AG10803 (cell line): ENCODE results near the gene GAB2.

ENCODE experiments used
- DNase-seq: peaks from one replicate; pipeline ENCODE4 v3.0.0; 2010; ENCODE audit warnings: low read depth
- H3K4me3 ChIP-seq: 2 replicates; pipeline ENCODE4 v1.5.1; 2011; ENCODE audit warnings: mild to moderate bottlenecking, low read length, control low read depth
- TF ChIP-seq, protein P1 (sequence below): conservative IDR thresholded peaks from 2 replicates; pipeline ENCODE4 v1.5.1; 2011; ENCODE audit warnings: mild to moderate bottlenecking, low read length, control low read depth, inconsistent platforms

GAB2 gene

DNA sequence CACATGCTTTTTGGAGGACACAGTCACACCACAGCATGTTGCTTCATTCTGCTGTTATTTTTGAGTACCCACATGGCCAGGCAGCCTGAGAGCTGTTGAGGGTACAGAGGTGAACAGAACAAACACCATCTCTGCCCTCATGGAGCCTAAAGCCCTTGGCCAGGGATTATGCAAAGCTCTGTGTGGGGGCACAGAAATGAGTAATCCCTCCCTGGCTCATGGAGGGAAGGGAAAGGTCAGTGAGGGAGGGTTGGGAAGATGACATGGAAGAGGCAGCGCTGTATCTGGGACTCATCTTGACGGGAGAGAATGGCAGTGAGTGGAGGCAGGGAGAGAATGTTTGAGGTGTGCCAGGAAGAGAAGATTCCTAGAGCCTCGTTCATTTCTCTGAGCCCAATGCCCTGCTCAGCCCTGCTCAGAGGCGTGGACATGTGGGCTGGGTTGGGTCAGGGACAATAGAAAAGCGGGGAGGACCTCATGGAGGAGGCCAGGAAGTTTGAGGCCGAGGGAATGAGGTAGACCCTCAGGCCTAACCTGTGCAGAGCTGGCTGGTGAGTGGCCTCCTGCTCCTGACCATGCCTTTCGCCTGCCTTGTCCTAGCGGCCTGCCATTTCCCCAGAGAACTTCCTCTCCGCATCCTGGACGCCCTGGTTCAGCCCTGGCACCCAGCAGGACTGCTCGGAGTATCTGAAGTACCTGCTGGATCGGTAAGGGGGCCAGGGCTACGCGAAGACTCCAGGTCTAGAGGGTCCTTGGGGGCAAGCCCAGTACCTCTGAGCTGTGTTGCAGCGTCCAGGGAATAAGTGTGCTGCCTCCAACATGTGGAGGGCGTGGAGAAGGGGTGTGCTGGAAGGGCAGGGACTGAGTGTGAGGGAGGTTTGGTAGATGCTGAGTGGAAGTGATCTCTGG, 209.1 kb downstream of the GAB2 start:
- no peak overlapping the region for H3K4me3 ChIP-seq
- TF ChIP-seq, protein P1, sequence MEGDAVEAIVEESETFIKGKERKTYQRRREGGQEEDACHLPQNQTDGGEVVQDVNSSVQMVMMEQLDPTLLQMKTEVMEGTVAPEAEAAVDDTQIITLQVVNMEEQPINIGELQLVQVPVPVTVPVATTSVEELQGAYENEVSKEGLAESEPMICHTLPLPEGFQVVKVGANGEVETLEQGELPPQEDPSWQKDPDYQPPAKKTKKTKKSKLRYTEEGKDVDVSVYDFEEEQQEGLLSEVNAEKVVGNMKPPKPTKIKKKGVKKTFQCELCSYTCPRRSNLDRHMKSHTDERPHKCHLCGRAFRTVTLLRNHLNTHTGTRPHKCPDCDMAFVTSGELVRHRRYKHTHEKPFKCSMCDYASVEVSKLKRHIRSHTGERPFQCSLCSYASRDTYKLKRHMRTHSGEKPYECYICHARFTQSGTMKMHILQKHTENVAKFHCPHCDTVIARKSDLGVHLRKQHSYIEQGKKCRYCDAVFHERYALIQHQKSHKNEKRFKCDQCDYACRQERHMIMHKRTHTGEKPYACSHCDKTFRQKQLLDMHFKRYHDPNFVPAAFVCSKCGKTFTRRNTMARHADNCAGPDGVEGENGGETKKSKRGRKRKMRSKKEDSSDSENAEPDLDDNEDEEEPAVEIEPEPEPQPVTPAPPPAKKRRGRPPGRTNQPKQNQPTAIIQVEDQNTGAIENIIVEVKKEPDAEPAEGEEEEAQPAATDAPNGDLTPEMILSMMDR = no peak
- no peak for DNase-seq

DNA sequence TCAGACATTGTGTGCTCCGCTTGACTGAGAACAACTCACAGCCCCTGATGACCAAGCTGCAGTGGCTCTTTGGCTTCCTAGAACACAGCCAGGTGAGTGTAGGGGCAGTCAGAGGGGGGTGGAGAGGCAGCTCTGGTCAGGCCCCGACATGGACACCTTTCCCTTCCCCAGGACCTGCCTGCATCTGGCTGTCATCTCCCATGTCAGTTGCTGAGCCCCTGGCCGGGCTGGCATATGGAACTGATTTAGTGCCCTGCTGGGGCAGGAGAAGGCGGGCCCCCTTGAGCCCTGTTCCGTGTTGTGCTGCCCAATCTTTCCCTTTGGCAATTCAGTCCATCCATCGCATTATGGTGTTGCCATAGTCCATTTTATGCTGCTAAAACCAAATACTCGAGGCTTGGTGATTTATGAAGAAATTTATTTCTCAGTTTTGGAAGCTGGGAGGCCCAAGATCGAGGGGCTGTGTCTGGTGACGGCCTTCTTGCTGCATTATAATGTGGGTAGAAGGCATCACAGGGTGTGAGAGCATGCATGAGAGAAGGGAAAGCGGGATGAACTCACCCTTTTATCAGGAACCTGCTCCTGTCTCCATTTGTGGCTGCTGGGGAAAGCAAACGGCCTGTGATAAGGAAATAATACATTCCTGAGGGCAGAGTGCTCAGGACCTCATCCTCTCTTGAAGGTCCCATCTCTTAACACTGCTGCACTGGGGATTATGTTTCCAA, 209.9 kb downstream of the GAB2 start:
- TF ChIP-seq, protein P1 = no peak
- no peak for DNase-seq
- H3K4me3 ChIP-seq = no peak overlapping the region

DNA sequence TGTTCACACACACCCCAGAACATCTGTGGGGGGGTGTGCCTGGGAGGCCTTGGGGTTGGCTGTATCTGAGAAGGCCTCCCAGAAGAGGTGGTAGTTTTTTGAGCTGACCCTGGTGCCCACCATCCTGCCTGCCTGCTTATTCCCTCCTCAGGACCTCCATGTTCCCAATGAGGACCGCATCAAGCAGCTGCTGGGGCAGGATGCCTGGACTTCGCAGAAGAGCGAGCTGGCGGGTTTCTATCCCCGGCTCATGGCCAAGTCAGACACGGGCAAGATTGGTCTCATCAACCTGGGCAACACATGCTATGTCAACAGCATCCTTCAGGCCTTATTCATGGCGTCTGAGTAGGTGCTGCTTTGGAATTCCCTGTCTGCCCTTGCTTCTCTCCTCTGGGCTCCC, 211.9 kb downstream of the GAB2 start:
- H3K4me3 ChIP-seq = no peak overlapping the region
- TF ChIP-seq, protein P1 = no peak
- no peak for DNase-seq

DNA sequence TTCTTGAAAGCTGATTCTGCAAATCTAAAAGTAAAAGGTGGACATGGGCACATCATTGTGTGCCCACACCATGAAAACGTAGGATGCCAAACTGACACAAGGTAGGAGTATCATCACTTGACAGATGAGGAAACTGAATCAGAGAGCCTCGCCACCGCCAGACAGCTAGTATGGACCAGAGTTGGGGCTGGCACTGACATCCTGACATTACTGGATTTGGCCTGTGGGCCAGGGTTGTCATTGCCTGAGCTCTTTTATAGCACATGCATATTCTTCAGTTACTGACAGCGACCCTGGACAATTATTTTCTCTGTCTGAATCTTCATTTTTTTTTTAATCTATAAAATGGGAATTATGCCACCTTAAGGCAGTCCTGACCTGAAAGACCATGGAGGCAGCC, 212.4 kb downstream of the GAB2 start:
- no peak overlapping the region for H3K4me3 ChIP-seq
- TF ChIP-seq, protein P1 = no peak
- no peak for DNase-seq

DNA sequence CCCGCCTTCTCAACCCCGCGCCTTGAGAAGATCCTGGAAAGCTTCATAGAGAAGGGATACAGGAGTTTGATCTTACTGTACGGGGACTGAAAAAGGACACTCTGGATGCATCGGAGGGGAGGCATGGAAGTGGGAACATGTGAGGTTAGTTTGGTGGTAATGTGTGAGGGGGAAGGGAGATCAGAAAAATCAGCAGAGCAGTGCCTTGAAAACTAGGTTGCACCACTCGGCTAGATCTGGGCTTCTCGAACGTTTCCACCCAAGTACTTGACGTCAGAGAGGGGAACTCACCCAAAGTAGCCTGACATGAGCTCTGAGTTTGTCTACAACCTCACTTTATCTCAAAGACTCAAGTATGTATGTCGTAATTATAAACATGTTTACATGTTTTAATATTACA, 214.4 kb downstream of the GAB2 start:
- no peak for DNase-seq
- TF ChIP-seq, protein P1 = no peak

DNA sequence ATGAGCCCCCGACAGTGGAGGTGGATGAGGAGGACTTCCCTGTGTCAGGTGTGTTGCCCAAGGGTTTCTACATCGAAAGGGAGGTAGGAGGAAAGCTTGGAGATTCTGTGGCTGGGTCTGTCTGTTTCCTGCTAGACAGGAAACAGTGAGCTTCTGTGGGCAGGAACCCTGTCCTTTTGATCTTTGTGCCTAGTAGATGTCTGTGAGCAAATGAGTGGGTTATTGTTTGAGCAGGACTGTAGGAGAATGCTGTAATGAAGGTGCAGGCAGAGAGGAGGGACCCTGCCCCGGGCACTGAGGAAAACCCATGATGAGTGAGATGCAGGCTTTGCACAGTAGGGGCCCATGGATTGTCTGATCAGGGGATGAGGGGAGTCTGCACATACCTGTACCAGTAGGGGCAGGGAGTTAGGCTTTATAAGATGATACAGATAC, 214.9 kb downstream of the GAB2 start:
- DNase-seq = no peak
- TF ChIP-seq, protein P1 = no peak
- no peak overlapping the region for H3K4me3 ChIP-seq

More for the DNA sequence above, 214.4 kb downstream of the GAB2 start:
- H3K4me3 ChIP-seq = no peak overlapping the region
